SK-N-MC (cell line): ENCODE results near the gene PVALEF.

Experiments
- EZH2 ChIP-seq: fragments of 200-600 bp; sonication (generic); IDR thresholded peaks from one replicate; pipeline ENCODE4 v1.6.1; 2017; ENCODE audit warnings: antibody characterized with exemption
- POLR2AphosphoS5 ChIP-seq: IDR thresholded peaks from 2 replicates; pipeline ENCODE4 v1.6.1; 2012; ENCODE audit warnings: mild to moderate bottlenecking, low read depth, low read length, borderline replicate concordance

DNA sequence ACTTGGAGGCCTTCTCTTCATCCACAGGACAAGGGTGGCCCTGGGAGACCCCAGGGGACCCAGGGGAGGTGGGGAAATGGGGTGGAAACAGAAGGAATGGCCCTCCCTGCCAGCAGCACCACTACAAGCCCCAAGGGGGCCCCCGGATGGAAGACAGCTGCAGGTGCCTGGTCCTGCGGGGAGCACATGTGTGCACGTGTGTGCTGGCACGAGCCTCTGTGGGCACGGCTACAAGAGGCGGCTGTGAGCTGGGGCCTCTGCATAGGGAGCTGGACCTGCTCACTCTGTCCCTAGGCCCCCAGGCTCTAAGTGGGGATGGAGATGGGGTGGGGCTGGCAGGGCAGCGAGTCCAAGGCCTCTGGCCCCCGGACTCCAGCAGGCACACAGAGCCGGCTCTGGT is 13.9 kb downstream of the PVALEF start:
- TF ChIP-seq POLR2AphosphoS5, result no peak
- TF ChIP-seq EZH2, result no peak
